GM10266 (cell line): ENCODE results near the gene CYSRT1.

Experiments
- DNase-seq: peaks from one replicate; pipeline ENCODE4 v3.0.0; 2012; ENCODE audit errors: extremely low spot score
- TF ChIP-seq, protein P1 (sequence below): IDR thresholded peaks from 2 replicates; pipeline ENCODE4 v1.5.1; 2012; ENCODE audit warnings: mild to moderate bottlenecking, low read depth; ENCODE audit not compliant: control insufficient read depth, insufficient read depth; ENCODE audit errors: missing control alignments

Gene CYSRT1, protein sequence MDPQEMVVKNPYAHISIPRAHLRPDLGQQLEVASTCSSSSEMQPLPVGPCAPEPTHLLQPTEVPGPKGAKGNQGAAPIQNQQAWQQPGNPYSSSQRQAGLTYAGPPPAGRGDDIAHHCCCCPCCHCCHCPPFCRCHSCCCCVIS

DNA sequence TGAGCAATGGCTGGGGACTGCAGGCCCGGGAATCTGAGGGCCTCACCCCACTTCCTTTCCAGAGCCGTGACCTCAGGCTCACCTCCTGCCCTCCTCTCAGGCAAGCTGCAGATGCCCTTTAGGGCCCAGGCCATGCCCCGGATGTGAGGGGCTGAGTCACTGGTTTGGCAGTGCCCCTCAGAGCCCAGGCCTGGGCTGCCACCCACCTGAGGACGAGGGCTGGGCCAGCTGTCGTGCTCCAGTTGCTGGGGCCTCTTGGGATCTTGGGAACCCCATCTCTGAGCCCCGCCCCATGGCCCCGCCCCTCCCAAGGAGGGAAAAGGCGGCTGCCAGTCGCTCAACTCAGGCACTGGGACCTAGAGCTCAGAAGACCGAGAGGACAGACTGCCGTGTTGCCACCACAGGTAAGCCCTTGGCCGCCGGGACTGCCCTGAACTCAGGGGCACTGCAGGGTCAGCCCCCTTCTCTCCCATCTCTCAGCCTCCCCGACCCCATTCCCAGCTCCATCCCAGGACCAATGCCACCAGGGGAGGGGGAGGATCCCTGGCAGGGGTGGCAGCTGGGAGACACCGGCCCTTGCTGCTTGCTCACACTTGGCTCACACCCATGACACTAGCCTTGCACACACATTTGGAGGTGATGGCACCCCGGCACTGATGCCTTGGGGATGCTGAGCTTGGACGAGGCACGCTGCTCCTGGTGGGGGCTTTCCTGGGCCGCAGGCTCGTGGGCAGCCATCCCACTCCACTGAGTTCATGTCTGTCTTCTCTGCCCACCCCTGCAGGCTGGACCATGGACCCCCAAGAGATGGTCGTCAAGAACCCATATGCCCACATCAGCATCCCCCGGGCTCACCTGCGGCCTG is at the start of gene CYSRT1:
Gene CYSRT1, plus strand, starts transcription at position 345 of the 865 bp plus-strand sequence. Its CDS starts 448 bp downstream, at position 793.
- DNase-seq: no peak
- TF ChIP-seq, protein P1, sequence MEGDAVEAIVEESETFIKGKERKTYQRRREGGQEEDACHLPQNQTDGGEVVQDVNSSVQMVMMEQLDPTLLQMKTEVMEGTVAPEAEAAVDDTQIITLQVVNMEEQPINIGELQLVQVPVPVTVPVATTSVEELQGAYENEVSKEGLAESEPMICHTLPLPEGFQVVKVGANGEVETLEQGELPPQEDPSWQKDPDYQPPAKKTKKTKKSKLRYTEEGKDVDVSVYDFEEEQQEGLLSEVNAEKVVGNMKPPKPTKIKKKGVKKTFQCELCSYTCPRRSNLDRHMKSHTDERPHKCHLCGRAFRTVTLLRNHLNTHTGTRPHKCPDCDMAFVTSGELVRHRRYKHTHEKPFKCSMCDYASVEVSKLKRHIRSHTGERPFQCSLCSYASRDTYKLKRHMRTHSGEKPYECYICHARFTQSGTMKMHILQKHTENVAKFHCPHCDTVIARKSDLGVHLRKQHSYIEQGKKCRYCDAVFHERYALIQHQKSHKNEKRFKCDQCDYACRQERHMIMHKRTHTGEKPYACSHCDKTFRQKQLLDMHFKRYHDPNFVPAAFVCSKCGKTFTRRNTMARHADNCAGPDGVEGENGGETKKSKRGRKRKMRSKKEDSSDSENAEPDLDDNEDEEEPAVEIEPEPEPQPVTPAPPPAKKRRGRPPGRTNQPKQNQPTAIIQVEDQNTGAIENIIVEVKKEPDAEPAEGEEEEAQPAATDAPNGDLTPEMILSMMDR: no peak

DNA sequence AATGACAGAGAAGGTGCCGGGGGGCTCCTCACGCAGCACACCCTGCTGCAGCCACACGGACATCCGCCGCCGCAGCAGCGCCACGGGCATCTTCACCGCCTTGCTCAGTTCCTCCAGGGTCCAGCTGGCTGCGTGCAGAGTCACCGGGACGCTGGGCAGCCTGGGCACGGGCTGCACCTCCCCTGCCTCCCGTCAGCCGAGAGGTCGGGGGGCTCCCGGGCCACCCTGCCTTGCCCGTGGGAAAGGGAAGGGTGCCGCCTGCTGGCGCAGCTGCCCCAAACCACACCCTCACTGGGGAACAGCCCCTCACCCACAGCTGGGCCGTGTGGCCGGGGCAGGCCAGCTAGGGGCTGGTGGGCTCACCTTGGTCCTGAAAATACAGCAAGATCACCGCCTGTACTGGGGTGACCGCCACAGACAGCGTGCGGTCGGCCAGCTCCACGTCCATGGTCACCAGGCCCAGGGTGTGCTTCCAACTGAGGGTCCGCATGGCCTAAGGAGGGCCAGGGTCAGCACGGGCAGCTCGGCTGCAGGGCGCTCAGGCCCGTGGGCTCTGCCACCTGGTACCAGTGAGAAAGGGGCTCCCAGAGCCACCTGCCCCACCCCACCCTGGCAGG is 49.5 kb upstream of the CYSRT1 start:
- peak; percentile 59 for DNase-seq
- TF ChIP-seq, protein P1: peak; percentile 22

DNA sequence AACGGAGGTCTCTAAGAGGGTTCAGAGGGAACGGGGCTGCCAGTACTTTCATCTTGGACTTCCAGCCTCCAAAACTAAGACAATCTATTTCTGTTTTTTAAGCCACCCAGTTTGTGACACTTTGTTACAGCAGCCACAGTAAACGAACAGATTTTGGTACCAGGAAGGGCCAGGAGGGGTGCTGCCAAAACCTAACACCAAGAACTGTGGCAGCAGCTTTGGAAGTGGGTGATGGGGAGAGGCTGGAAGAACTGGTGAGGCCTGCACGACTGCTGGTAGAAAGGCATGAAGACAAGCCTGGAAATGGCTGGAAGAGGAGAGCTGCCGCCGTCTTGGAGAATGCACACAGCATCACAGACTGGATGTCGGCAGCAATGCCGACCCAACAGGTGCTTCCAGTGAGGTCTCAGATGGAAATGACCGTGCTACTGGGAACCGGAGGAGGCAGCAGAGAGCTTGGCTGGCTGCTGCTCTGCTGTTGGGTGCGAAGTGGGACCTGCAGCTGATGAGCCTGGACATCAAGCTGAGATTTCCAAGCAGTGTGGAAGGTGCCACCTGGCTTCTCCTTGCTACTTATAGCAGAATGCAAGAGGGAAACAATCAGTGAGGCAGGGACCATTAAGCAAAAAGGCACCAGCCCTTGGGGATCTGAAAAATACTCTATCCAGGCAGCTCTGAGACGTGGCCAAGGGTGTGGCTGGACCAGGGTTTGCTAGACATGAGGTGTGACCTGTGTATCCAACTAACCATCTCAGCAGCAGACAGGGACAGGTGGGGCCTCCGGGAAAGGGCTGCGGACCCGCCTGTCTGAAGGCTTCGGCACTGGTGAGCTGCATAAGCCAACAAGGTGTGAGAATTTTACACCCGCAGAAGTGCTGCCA is 48.4 kb upstream of the CYSRT1 start:
- TF ChIP-seq, protein P1: peak; percentile 70
- DNase-seq: peak; percentile 80

DNA sequence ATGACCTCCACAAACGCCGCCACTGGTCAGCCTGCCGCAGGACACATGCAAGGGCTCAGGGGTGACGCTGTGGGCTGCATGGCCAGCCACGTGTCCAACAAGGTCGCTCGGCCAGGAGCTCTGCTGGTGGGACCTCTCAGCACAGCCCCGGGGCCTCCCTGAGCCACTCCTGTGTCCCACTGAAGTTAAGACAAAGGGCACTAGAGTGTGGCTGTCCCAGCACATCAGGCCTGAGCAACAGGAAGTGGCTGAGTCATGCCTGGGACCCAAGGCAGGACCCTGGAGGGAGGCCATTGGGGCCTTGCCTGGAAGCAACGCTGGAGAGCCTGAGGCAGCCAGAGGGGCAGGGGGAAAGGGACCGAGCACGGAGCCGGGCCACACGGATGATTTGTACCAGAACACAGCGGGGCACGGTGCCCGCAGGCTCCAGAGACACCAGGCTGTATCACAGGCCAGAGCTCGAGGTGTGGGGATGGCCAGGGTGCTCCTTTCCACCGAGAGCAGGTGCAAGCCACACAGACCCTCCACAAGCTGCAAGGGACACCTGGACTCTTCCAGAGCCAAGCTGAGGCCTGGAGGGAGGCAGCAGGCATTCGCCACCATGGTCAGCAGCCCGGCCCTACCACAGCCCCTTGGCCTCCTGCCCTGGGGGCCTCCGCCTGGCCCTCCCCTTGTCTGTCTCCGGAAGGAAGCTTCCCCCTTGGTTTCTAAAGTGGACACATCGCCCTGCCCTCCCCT is 46.6 kb upstream of the CYSRT1 start:
- TF ChIP-seq, protein P1: no peak
- no peak for DNase-seq

DNA sequence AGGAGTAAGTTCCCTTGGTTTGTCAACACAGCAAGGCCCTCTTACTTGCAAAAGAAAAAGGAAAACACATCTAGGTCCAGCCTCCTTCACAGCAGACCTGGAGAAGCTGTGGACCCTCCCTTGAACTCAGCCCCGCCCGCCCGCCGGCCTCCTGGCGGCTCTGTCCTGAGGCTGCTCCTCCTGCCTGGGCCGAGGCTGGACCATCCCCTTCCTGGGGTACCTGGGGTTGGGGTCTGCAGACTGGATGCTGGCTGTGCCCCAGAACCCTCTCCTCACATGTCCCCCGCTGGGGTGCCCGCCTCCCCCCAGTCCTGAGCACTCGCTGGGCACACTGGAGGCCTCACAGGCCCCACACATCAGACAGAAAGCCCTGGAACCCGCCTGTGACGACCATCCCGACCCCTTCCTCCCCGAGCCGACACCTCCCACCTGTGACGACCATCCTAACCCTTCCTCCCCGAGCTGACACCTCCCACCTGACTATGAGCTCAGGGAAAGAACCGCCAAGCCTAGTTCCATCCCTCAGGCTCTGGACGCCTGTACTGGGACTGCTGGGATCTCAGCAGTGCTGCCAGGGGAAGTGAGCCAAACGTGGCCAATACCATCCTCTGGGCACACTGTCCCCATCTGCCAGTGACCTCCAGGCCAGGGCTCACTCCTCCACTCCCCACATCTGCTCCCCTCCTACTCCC is 45.9 kb upstream of the CYSRT1 start:
- TF ChIP-seq, protein P1: no peak

DNA sequence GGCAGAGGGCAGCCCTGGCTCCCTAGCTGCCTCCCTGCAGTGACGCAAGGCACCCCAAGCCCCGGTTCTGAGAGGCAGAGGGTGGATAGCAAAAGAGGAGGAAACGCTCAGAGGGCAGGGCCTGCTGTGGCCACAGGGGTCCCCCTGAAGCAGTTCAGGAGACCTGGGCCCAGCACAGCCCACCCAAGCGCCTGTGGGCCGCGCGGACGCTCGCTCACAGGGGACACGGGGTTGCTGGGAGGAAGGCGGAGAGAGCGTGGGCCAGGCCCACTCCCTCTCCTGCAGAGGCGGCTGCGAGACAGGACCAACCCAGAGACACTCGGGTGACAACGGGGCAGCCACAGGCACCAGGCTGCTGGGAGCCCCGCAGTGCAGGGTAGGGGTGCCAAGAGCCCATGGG is 45.2 kb upstream of the CYSRT1 start:
- DNase-seq: no peak

More for the DNA sequence above, 45.9 kb upstream of the CYSRT1 start:
- DNase-seq: no peak

More for the DNA sequence above, 45.2 kb upstream of the CYSRT1 start:
- TF ChIP-seq, protein P1: no peak
